Activated T-cell treated with anti-CD3 and anti-CD28 coated beads for 48 hours (primary cell): Measurements from ENCODE around the gene MOGAT2.

Experiments used
- DNase-seq: peaks from one replicate; pipeline ENCODE4 v3.0.0-alpha.2; 2020; ENCODE audit warnings: low read depth

MOGAT2 gene

DNA sequence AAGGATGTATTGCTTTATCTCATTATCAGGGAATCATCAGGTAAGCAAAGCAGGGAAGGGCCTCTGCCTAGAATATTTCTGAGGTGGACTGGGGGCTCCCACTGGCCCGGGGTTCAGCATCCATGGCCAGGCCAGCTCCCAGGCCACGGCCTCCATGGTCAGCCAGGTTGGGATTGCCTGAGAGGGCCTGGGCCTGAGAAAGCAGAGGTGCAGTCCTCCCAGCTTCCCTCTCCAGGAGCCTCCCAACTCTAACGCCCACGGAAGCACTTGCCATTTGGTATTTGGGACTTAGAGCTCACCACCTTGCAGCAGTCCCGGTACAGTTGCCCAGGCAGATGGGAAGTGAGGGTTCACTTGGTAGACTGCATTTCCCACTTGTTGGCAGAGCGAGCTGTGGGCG is 63.7 kb downstream of the MOGAT2 start:
- no peak for DNase-seq

DNA sequence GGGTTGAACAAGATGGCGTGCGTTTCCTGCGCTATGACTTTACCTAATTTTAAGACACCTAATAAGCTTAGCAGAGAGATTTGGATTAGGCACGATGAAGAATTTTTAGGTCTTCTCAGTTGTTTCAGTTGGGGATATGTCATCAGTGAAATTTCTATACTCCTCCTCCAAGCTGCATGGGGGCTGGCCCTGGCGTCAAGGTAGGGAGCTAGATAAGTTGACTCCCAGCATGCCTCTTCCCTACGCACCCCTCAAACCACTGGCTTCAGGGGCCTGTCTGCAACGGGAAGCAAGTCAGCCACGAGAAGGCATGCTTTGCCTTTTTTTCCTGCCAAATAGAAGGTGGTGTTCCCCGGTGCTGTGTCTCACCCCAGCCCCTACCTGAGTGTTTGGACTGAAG is 64.2 kb downstream of the MOGAT2 start:
- no peak for DNase-seq
